Panc1 (cell line): ENCODE data around the gene SIK3. TPM values are rescaled to one million over a fixed set of nuclear protein-coding genes. Genes with fewer than 3 reads are reported as not detected.

Experiments used
- ATAC-seq: fragments of 200-7000 bp; cut with Tn5 transposase; 2 replicates; pipeline ENCODE4 v1.9.1; 2020; ENCODE audit warnings: mild to moderate bottlenecking, moderate library complexity
- BruUV-seq: library from RNA; stranded (reverse); fragments of 400-500 nt; replicated peaks from 2 replicates; lab custom pipeline; 2021; lab: Mats Ljungman, UMichigan
- CTCF ChIA-PET: fragments of 300-600 bp; sonication (Branson Sonifier 250); formaldehyde crosslinking; loops from one replicate; lab custom pipeline; 2022; ENCODE audit warnings: antibody characterized with exemption; lab: Charles Lee
- POLR2A ChIA-PET: fragments of 300-600 bp; sonication (Branson Sonifier 250); formaldehyde crosslinking; loops from one replicate; lab custom pipeline; 2022; ENCODE audit warnings: antibody characterized with exemption; lab: Charles Lee
- DNase-seq: peaks from one replicate; pipeline ENCODE4 v3.0.0-alpha.2; 2010; ENCODE audit warnings: low read depth, low spot score
- H3K27ac ChIP-seq: 2 replicates; pipeline ENCODE4 v1.5.1; 2011; ENCODE audit warnings: mild to moderate bottlenecking, low read length, inconsistent platforms
- H3K27me3 ChIP-seq: fragments of 200-500 bp; sonication (Bioruptor generic); 2 replicates; pipeline ENCODE4 v1.6.0; 2014; ENCODE audit warnings: low read length, inconsistent platforms; ENCODE audit not compliant: control insufficient read depth, insufficient read depth
- H3K36me3 ChIP-seq: fragments of 200-500 bp; sonication (Bioruptor generic); 2 replicates; pipeline ENCODE4 v1.5.1; 2014; ENCODE audit warnings: inconsistent platforms, mild to moderate bottlenecking, low read length, moderate library complexity; ENCODE audit not compliant: control insufficient read depth, insufficient read depth
- H3K4me1 ChIP-seq: 2 replicates; pipeline ENCODE4 v1.5.1; 2011; ENCODE audit warnings: inconsistent platforms, mild to moderate bottlenecking, low read length, moderate library complexity; ENCODE audit not compliant: control insufficient read depth, insufficient read depth
- H3K4me3 ChIP-seq, 2 experiments: 2 replicates each; pipeline ENCODE4 v1.5.1; 2011 to 2012; ENCODE audit warnings: low read depth in 2 of 2, low read length in 2 of 2, mild to moderate bottlenecking in 2 of 2, inconsistent platforms in 1 of 2, moderate library complexity in 1 of 2
- H3K9me3 ChIP-seq: fragments of 200-500 bp; sonication (Bioruptor generic); 2 replicates; pipeline ENCODE4 v1.5.1; 2014; ENCODE audit warnings: low read depth, mild to moderate bottlenecking, inconsistent platforms, low read length, moderate library complexity; ENCODE audit not compliant: control insufficient read depth, insufficient read depth
- CTCF ChIP-seq: fragments of 450-650 bp; IDR thresholded peaks from 2 replicates; pipeline ENCODE4 v1.5.1; 2017; ENCODE audit warnings: mild to moderate bottlenecking
- POLR2AphosphoS5 ChIP-seq: IDR thresholded peaks from 2 replicates; pipeline ENCODE4 v1.6.1; 2012; ENCODE audit warnings: mild to moderate bottlenecking, low read depth, low read length, moderate library complexity
- REST ChIP-seq, 2 experiments: IDR thresholded peaks; 2 replicates each; pipeline ENCODE4 v1.6.1; 2011 to 2012; ENCODE audit warnings: low read depth in 2 of 2, control low read depth in 1 of 2, low read length in 1 of 2, mild to moderate bottlenecking in 1 of 2, moderate library complexity in 1 of 2; ENCODE audit not compliant: insufficient read depth in 1 of 2
- SIN3A ChIP-seq: IDR thresholded peaks from 2 replicates; pipeline ENCODE4 v1.6.1; 2012; ENCODE audit warnings: low read depth, mild to moderate bottlenecking, low read length, moderate library complexity, borderline replicate concordance; ENCODE audit not compliant: insufficient read depth
- TCF7L2 ChIP-seq: IDR thresholded peaks from 2 replicates; pipeline ENCODE4 v1.6.1; 2011; ENCODE audit warnings: mild to moderate bottlenecking, low read depth, low read length, inconsistent platforms
- in situ Hi-C: cut with HindIII; loops from 2 replicates; pipeline ENCODE4 v1.10.0; 2016; ENCODE audit warnings: low sequenced_read_pairs, low pct_unique_long_range_greater_than_20kb
- intact Hi-C: fragments of 100-400 bp; cut with micrococcal nuclease; formaldehyde crosslinking; loops from one replicate; pipeline ENCODE4 v1.10.0; 2022; ENCODE audit not compliant: unreplicated experiment
- total RNA-seq: library from RNA; stranded (reverse); gene quantifications from one replicate; pipeline ENCODE4 v1.2.1, GENCODE V29; 2021; ENCODE audit not compliant: unreplicated experiment

The SIK3 gene
- total RNA-seq, 1 experiment from 2014 or later, result 39.7 TPM

GRCh38 chr11:117059611-117060148, 38.5 kb downstream of the SIK3 start:
- DNase-seq (no peak), ATAC-seq (no peak)
- H3K9me3 ChIP-seq, result no peaks in the 10 kb centered on the region
- TF ChIP-seq REST (IDR thresholded peaks at IDR 0.05; ENCODE audit: insufficient read depth in 1 of 2, low read depth in 2 of 2, low read length in 1 of 2) (no peak), CTCF (no peak), SIN3A (no peak), TCF7L2 (no peak), POLR2AphosphoS5 (no peak)
- ChIA-PET POLR2A (no interaction called here), CTCF (interaction anchor here (0.7 kb wide), 1 partner anchor 163 kb away, joined by 6 read pairs; no protein-coding TSS in a partner anchor)
- H3K36me3 ChIP-seq, result no peaks in the 10 kb centered on the region
- intact Hi-C loops (no loop called here), in situ Hi-C loops (no loop called here)
- no peaks in the 10 kb centered on the region for H3K27me3 ChIP-seq
- no peak overlapping the region for H3K27ac ChIP-seq
- H3K4me1 ChIP-seq, result peaks cover 24% of the 10 kb centered on the region; the same call in 1 of the 2 replicates
- BruUV-seq, result no TSS peak
- H3K4me3 ChIP-seq, result no peak overlapping the region

GRCh38 chr11:117058761-117059261, 39.4 kb downstream of the SIK3 start:
- Histone ChIP-seq H3K4me1 (peaks cover 15% of the 10 kb centered on the region; the same call in 1 of the 2 replicates), H3K27ac (no peak overlapping the region), H3K9me3 (no peaks in the 10 kb centered on the region), H3K36me3 (no peaks in the 10 kb centered on the region), H3K27me3 (no peaks in the 10 kb centered on the region), H3K4me3 (no peak overlapping the region)
- no TSS peak for BruUV-seq
- no peak for DNase-seq
- ATAC-seq, result no peak
- in situ Hi-C loops, result no loop called here
- TF ChIP-seq CTCF, result no peak
- TF ChIP-seq POLR2AphosphoS5, result no peak
- POLR2A ChIA-PET, result no interaction called here
- intact Hi-C loops, result no loop called here
- CTCF ChIA-PET, result no interaction called here
